ENCODE results near the gene CAMK1.

CAMK1 gene

GRCh38 chr3:9800529-9800928 lies 30.8 kb upstream of the CAMK1 start:
- Histone ChIP-seq H3K4me2 (ENCODE audit: low read length) (no peak overlapping the region), H3K79me2 (ENCODE audit: insufficient read depth, low read length) (no peaks in the 10 kb centered on the region; the same call in 1 of the 2 replicates), H3F3A (ENCODE audit: insufficient read depth, low read length) (no peaks in the 10 kb centered on the region; the same call in 1 of the 2 replicates), H3K9me2 (ENCODE audit: low read depth, low read length) (no peaks in the 10 kb centered on the region), H3K27me3 (ENCODE audit: insufficient read depth, low read length) (no peaks in the 10 kb centered on the region), H3K4me3 (ENCODE audit: low read depth, low read length, poor library complexity, severe bottlenecking) (no peak overlapping the region), H3K27ac (ENCODE audit: low read depth, low read length, poor library complexity, severe bottlenecking) (no peak overlapping the region), H3K9me3 (ENCODE audit: low read length) (no peaks in the 10 kb centered on the region), H3K4me1 (ENCODE audit: insufficient read depth, low read length, severe bottlenecking) (peaks cover under 1% of the 10 kb centered on the region), H4K20me1 (ENCODE audit: insufficient read depth, low read length) (no peaks in the 10 kb centered on the region), H3K36me3 (ENCODE audit: insufficient read depth, low read length) (peaks cover 91% of the 10 kb centered on the region), H2AFZ (ENCODE audit: low read length) (no peak overlapping the region), H3K9ac (ENCODE audit: low read length) (no peak overlapping the region)
- no peak for TF ChIP-seq EZH2 (IDR thresholded peaks at IDR 0.05; ENCODE audit: borderline replicate concordance, low read length)
- TF ChIP-seq, protein P1, sequence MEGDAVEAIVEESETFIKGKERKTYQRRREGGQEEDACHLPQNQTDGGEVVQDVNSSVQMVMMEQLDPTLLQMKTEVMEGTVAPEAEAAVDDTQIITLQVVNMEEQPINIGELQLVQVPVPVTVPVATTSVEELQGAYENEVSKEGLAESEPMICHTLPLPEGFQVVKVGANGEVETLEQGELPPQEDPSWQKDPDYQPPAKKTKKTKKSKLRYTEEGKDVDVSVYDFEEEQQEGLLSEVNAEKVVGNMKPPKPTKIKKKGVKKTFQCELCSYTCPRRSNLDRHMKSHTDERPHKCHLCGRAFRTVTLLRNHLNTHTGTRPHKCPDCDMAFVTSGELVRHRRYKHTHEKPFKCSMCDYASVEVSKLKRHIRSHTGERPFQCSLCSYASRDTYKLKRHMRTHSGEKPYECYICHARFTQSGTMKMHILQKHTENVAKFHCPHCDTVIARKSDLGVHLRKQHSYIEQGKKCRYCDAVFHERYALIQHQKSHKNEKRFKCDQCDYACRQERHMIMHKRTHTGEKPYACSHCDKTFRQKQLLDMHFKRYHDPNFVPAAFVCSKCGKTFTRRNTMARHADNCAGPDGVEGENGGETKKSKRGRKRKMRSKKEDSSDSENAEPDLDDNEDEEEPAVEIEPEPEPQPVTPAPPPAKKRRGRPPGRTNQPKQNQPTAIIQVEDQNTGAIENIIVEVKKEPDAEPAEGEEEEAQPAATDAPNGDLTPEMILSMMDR (IDR thresholded peaks at IDR 0.05; ENCODE audit: low read length) = peak; percentile 34; the same call in 1 of the 2 replicates

GRCh38 chr3:9797196-9797945 lies 27.6 kb upstream of the CAMK1 start:
- Histone ChIP-seq H3K4me1 (ENCODE audit: insufficient read depth, low read length, severe bottlenecking) (peaks cover 21% of the 10 kb centered on the region), H3K9me2 (ENCODE audit: low read depth, low read length) (no peaks in the 10 kb centered on the region), H3K9ac (ENCODE audit: low read length) (no peak overlapping the region), H3K4me3 (ENCODE audit: low read depth, low read length, poor library complexity, severe bottlenecking) (no peak overlapping the region), H4K20me1 (ENCODE audit: insufficient read depth, low read length) (no peaks in the 10 kb centered on the region), H3K27ac (ENCODE audit: low read depth, low read length, poor library complexity, severe bottlenecking) (no peak overlapping the region), H3F3A (ENCODE audit: insufficient read depth, low read length) (no peaks in the 10 kb centered on the region), H2AFZ (ENCODE audit: low read length) (no peak overlapping the region), H3K9me3 (ENCODE audit: low read length) (no peaks in the 10 kb centered on the region), H3K4me2 (ENCODE audit: low read length) (no peak overlapping the region), H3K36me3 (ENCODE audit: insufficient read depth, low read length) (peaks cover 76% of the 10 kb centered on the region), H3K79me2 (ENCODE audit: insufficient read depth, low read length) (peaks cover 20% of the 10 kb centered on the region), H3K27me3 (ENCODE audit: insufficient read depth, low read length) (no peaks in the 10 kb centered on the region)
- TF ChIP-seq EZH2 (IDR thresholded peaks at IDR 0.05; ENCODE audit: borderline replicate concordance, low read length) = no peak
- TF ChIP-seq, protein P1 (IDR thresholded peaks at IDR 0.05; ENCODE audit: low read length) = no peak

GRCh38 chr3:9795207-9795606 lies 25.5 kb upstream of the CAMK1 start:
- H3K9me2 ChIP-seq (ENCODE audit: low read depth, low read length) = no peaks in the 10 kb centered on the region
- H3K27ac ChIP-seq (ENCODE audit: low read depth, low read length, poor library complexity, severe bottlenecking) = peak overlapping the region; percentile 2
- peak overlapping the region; percentile 93 for H3K4me3 ChIP-seq (ENCODE audit: low read depth, low read length, poor library complexity, severe bottlenecking)
- peak overlapping the region; percentile 99; the same call in 1 of the 2 replicates for H3K4me2 ChIP-seq (ENCODE audit: low read length)
- H3K79me2 ChIP-seq (ENCODE audit: insufficient read depth, low read length) = peaks cover 23% of the 10 kb centered on the region
- H3K36me3 ChIP-seq (ENCODE audit: insufficient read depth, low read length) = peaks cover 61% of the 10 kb centered on the region
- no peaks in the 10 kb centered on the region for H4K20me1 ChIP-seq (ENCODE audit: insufficient read depth, low read length)
- H2AFZ ChIP-seq (ENCODE audit: low read length) = no peak overlapping the region
- no peaks in the 10 kb centered on the region for H3K27me3 ChIP-seq (ENCODE audit: insufficient read depth, low read length)
- no peaks in the 10 kb centered on the region for H3F3A ChIP-seq (ENCODE audit: insufficient read depth, low read length)
- TF ChIP-seq, protein P1 (IDR thresholded peaks at IDR 0.05; ENCODE audit: low read length) = no peak
- TF ChIP-seq EZH2 (IDR thresholded peaks at IDR 0.05; ENCODE audit: borderline replicate concordance, low read length) = no peak
- H3K9me3 ChIP-seq (ENCODE audit: low read length) = no peaks in the 10 kb centered on the region
- peaks cover 33% of the 10 kb centered on the region for H3K4me1 ChIP-seq (ENCODE audit: insufficient read depth, low read length, severe bottlenecking)
- H3K9ac ChIP-seq (ENCODE audit: low read length) = no peak overlapping the region; the same call in 1 of the 2 replicates
